Astrocyte (in vitro differentiated cells and primary cell): ENCODE measurements around the gene ITPRID2. TPM values are rescaled to one million over a fixed set of nuclear protein-coding genes. Genes with fewer than 3 reads are reported as not detected.

Experiments
- DNase-seq: peaks from one replicate; pipeline ENCODE4 v3.0.0-alpha.2; 2010; ENCODE audit warnings: low read depth
- FAIRE-seq: peaks from 2 replicates; lab custom pipeline; 2011; peaks lifted over from hg19 to GRCh38; lab: Jason Lieb, UNC
- H2AFZ ChIP-seq: 2 replicates; pipeline ENCODE4 v1.6.0; 2012; ENCODE audit warnings: low read depth, low read length, inconsistent platforms
- H3K27ac ChIP-seq: 2 replicates; pipeline ENCODE4 v1.5.1; 2011; ENCODE audit warnings: low read depth, low read length, inconsistent platforms
- H3K27me3 ChIP-seq: 2 replicates; pipeline ENCODE4 v1.6.0; 2011; ENCODE audit warnings: low read length, inconsistent platforms; ENCODE audit not compliant: insufficient read depth
- H3K36me3 ChIP-seq: 2 replicates; pipeline ENCODE4 v1.5.1; 2011; ENCODE audit warnings: low read length, inconsistent platforms; ENCODE audit not compliant: insufficient read depth
- H3K4me1 ChIP-seq: 2 replicates; pipeline ENCODE4 v1.5.1; 2011; ENCODE audit warnings: low read length, inconsistent platforms; ENCODE audit not compliant: insufficient read depth
- H3K4me2 ChIP-seq: 2 replicates; pipeline ENCODE4 v1.6.0; 2012; ENCODE audit warnings: low read length, inconsistent platforms
- H3K4me3 ChIP-seq: 2 replicates; pipeline ENCODE4 v1.5.1; 2011; ENCODE audit warnings: low read depth, mild to moderate bottlenecking, low read length, inconsistent platforms; ENCODE audit not compliant: insufficient read depth
- H3K79me2 ChIP-seq: 2 replicates; pipeline ENCODE4 v1.6.0; 2012; ENCODE audit warnings: mild to moderate bottlenecking, low read length, inconsistent platforms; ENCODE audit not compliant: insufficient read depth
- H3K9ac ChIP-seq: 2 replicates; pipeline ENCODE4 v1.6.0; 2012; ENCODE audit warnings: mild to moderate bottlenecking, low read length, inconsistent platforms
- H3K9me3 ChIP-seq: 2 replicates; pipeline ENCODE4 v1.5.1; 2012; ENCODE audit warnings: low read depth, mild to moderate bottlenecking, low read length, inconsistent platforms; ENCODE audit not compliant: insufficient read depth
- H4K20me1 ChIP-seq: 2 replicates; pipeline ENCODE4 v1.6.0; 2012; ENCODE audit warnings: low read length, inconsistent platforms; ENCODE audit not compliant: insufficient read depth
- H3K27ac Mint-ChIP-seq: one replicate; pipeline ENCODE4 v1.8.0; 2021; ENCODE audit warnings: mild to moderate bottlenecking, mixed read lengths; ENCODE audit not compliant: unreplicated experiment
- H3K27me3 Mint-ChIP-seq: one replicate; pipeline ENCODE4 v1.8.0; 2021; ENCODE audit warnings: low read depth, mixed read lengths; ENCODE audit not compliant: unreplicated experiment
- H3K36me3 Mint-ChIP-seq: one replicate; pipeline ENCODE4 v1.8.0; 2021; ENCODE audit warnings: low read depth, mixed read lengths; ENCODE audit not compliant: unreplicated experiment
- H3K4me1 Mint-ChIP-seq: one replicate; pipeline ENCODE4 v1.8.0; 2021; ENCODE audit warnings: low read depth, mixed read lengths; ENCODE audit not compliant: unreplicated experiment
- H3K4me3 Mint-ChIP-seq: one replicate; pipeline ENCODE4 v1.8.0; 2021; ENCODE audit warnings: mild to moderate bottlenecking, moderate library complexity, mixed read lengths; ENCODE audit not compliant: unreplicated experiment
- H3K9me3 Mint-ChIP-seq: one replicate; pipeline ENCODE4 v1.8.0; 2021; ENCODE audit warnings: mild to moderate bottlenecking, mixed read lengths; ENCODE audit not compliant: unreplicated experiment
- EZH2 ChIP-seq: IDR thresholded peaks from 2 replicates; pipeline ENCODE4 v1.6.1; 2012; ENCODE audit warnings: mild to moderate bottlenecking, low read length, inconsistent platforms; ENCODE audit not compliant: insufficient read depth
- total RNA-seq: library from RNA; stranded (reverse); gene quantifications from 2 replicates; pipeline ENCODE4 v1.2.1, GENCODE V29; 2021
- TF ChIP-seq, protein P1 (sequence below): IDR thresholded peaks from 2 replicates; pipeline ENCODE4 v1.5.1; 2011; ENCODE audit warnings: low read depth, mild to moderate bottlenecking, inconsistent platforms, low read length, moderate library complexity; ENCODE audit not compliant: insufficient read depth

Gene ITPRID2
- total RNA-seq, 1 donor from 2014 or later: 272 TPM

DNA sequence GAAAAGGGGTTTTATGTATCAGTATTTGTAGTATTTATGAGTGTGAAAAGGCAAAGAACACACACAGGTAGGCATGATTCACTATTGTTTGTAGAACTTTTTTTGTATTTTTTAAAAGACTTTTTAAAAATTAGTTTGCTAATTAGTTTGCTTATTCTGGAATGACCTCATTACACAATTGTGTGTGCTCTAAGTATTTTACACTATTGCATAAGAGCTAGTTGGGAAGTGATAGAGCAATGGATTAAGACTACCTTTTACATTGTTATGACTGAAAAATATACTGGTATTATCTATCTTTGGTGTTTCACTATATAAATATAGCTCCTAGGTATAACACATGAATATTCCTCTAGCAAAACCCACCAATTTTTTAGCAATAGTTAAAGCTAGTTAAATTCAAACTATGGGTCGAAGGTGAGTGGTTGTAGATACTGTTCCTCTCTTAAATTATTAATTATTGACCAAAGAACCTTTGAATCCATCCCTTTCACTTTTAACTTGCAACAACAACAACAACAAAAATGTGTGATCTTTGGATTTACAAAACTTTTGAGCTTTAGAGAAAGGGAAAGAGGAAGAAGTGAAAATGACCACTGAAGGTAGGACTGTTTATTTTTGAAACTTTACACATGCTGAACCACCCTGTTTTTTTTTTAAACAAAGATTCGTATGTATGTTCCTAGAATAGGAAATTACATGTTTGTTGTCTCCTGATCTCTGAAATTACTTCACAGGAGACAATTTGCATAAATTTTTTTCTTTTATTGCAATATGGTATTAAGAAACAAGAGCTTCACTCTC lies 18.7 kb downstream of the ITPRID2 start:
- no peak for FAIRE-seq
- no peak overlapping the region for H2AFZ ChIP-seq
- H3K27me3 ChIP-seq: no peaks in the 10 kb centered on the region
- no peak overlapping the region for H3K27ac Mint-ChIP-seq
- H4K20me1 ChIP-seq: peaks cover 28% of the 10 kb centered on the region
- H3K27ac ChIP-seq: no peak overlapping the region
- no peaks in the 10 kb centered on the region for H3K9me3 ChIP-seq
- no peaks in the 10 kb centered on the region for H3K4me1 ChIP-seq
- H3K4me2 ChIP-seq: no peak overlapping the region
- peaks cover 16% of the 10 kb centered on the region for H3K36me3 Mint-ChIP-seq
- no peak overlapping the region for H3K4me3 ChIP-seq
- no peaks in the 10 kb centered on the region for H3K9me3 Mint-ChIP-seq
- no peak overlapping the region for H3K4me3 Mint-ChIP-seq
- H3K4me1 Mint-ChIP-seq: peaks cover 16% of the 10 kb centered on the region
- no peaks in the 10 kb centered on the region for H3K27me3 Mint-ChIP-seq
- H3K9ac ChIP-seq: no peak overlapping the region
- TF ChIP-seq, protein P1, sequence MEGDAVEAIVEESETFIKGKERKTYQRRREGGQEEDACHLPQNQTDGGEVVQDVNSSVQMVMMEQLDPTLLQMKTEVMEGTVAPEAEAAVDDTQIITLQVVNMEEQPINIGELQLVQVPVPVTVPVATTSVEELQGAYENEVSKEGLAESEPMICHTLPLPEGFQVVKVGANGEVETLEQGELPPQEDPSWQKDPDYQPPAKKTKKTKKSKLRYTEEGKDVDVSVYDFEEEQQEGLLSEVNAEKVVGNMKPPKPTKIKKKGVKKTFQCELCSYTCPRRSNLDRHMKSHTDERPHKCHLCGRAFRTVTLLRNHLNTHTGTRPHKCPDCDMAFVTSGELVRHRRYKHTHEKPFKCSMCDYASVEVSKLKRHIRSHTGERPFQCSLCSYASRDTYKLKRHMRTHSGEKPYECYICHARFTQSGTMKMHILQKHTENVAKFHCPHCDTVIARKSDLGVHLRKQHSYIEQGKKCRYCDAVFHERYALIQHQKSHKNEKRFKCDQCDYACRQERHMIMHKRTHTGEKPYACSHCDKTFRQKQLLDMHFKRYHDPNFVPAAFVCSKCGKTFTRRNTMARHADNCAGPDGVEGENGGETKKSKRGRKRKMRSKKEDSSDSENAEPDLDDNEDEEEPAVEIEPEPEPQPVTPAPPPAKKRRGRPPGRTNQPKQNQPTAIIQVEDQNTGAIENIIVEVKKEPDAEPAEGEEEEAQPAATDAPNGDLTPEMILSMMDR: no peak
- no peak for TF ChIP-seq EZH2
- no peak for DNase-seq
- H3K36me3 ChIP-seq: peaks cover 82% of the 10 kb centered on the region
- H3K79me2 ChIP-seq: peaks cover 79% of the 10 kb centered on the region

DNA sequence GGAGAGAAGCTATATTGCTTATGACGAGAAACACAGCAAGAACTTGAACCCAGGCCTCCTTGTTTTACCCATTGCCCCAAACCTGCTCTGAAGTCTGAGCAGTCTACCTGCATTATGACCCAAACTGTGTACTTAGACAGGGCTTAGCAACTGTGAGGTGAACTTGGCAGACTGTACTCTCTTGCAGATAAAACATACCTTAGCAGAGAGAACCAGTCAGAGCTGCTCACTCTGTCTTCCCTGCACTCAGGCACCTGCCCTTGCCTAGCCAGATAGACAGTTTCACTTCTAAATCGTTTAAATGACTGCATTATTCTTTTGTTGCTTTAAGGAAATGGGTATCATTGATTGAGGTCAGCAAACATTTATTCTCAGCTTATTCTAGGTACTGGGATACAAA lies 20.3 kb downstream of the ITPRID2 start:
- Histone ChIP-seq H3K36me3 (peaks cover 81% of the 10 kb centered on the region), H3K4me3 (no peak overlapping the region), H3K27me3 (no peaks in the 10 kb centered on the region), H3K9me3 (no peaks in the 10 kb centered on the region), H3K4me2 (no peak overlapping the region), H3K79me2 (peaks cover 63% of the 10 kb centered on the region), H4K20me1 (peaks cover 26% of the 10 kb centered on the region), H3K4me1 (peaks cover 13% of the 10 kb centered on the region), H3K9ac (no peak overlapping the region), H2AFZ (no peak overlapping the region), H3K27ac (no peak overlapping the region)
- H3K4me3 Mint-ChIP-seq: no peak overlapping the region
- TF ChIP-seq EZH2: no peak
- TF ChIP-seq, protein P1: no peak
- peaks cover 18% of the 10 kb centered on the region for H3K4me1 Mint-ChIP-seq
- no peaks in the 10 kb centered on the region for H3K27me3 Mint-ChIP-seq
- DNase-seq (no peak), FAIRE-seq (no peak)
- peaks cover 18% of the 10 kb centered on the region for H3K36me3 Mint-ChIP-seq
- no peak overlapping the region for H3K27ac Mint-ChIP-seq
- H3K9me3 Mint-ChIP-seq: no peaks in the 10 kb centered on the region

DNA sequence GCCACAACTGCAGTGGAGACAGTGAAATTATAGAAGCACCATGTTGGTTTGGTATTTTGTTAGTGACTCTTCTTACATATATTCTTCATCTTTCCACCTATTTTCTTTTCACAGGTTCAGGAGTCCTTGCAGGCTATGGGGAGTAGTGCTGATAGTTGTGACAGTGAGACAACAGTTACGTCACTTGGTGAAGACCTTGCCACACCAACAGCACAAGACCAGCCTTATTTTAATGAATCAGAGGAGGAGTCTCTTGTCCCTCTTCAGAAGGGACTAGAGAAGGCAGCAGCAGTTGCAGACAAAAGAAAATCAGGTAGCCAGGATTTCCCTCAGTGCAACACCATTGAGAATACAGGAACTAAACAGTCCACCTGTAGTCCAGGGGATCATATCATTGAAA lies 23.6 kb downstream of the ITPRID2 start:
- Mint-ChIP-seq H3K9me3 (no peaks in the 10 kb centered on the region), H3K4me3 (no peak overlapping the region), H3K4me1 (peaks cover 27% of the 10 kb centered on the region), H3K27me3 (no peaks in the 10 kb centered on the region), H3K27ac (no peak overlapping the region), H3K36me3 (peaks cover 23% of the 10 kb centered on the region)
- H3K27ac ChIP-seq: no peak overlapping the region
- H3K4me3 ChIP-seq: no peak overlapping the region
- no peak overlapping the region for H3K4me2 ChIP-seq
- peaks cover 84% of the 10 kb centered on the region for H3K36me3 ChIP-seq
- H3K4me1 ChIP-seq: peaks cover 21% of the 10 kb centered on the region
- H3K79me2 ChIP-seq: peaks cover 58% of the 10 kb centered on the region
- H4K20me1 ChIP-seq: peaks cover 20% of the 10 kb centered on the region
- H3K27me3 ChIP-seq: no peaks in the 10 kb centered on the region
- no peak for DNase-seq
- FAIRE-seq: no peak
- H3K9me3 ChIP-seq: no peaks in the 10 kb centered on the region
- H2AFZ ChIP-seq: no peak overlapping the region
- TF ChIP-seq EZH2: no peak
- TF ChIP-seq, protein P1: no peak
- H3K9ac ChIP-seq: no peak overlapping the region
